K562 (cell line): ENCODE data around the gene NUP160. TPM values are rescaled to one million over a fixed set of nuclear protein-coding genes. Genes with fewer than 3 reads are reported as not detected.
A peak's percentile ranks its signal among the peaks of the same experiment; 100 is the strongest.

Experiments
- ASH1L ChIP-seq: fragments of 450-650 bp; IDR thresholded peaks from 2 replicates; pipeline ENCODE4 v1.6.1; 2018; ENCODE audit warnings: borderline replicate concordance, mild to moderate bottlenecking, low read depth; ENCODE audit not compliant: partially characterized antibody
- MED1 ChIP-seq: sonication (generic); formaldehyde crosslinking; IDR thresholded peaks from 2 replicates; pipeline ENCODE4 v1.8.1; 2023; ENCODE audit warnings: missing genetic modification reagents, borderline replicate concordance
- SIN3B ChIP-seq: fragments of 450-650 bp; IDR thresholded peaks from 2 replicates; pipeline ENCODE4 v1.6.1; 2017; ENCODE audit warnings: low read depth, mild to moderate bottlenecking, moderate library complexity
- SLC30A9 ChIP-seq: fragments of 250-450 bp; sonication (Bioruptor Pico); IDR thresholded peaks from 2 replicates; pipeline ENCODE4 v1.8.0; 2022; ENCODE audit warnings: mild to moderate bottlenecking, moderate library complexity
- SRSF7 ChIP-seq: fragments of 200-400 bp; formaldehyde crosslinking; optimal IDR thresholded peaks from 2 replicates; pipeline ENCODE3; 2017; ENCODE audit warnings: mild to moderate bottlenecking, low read depth, low read length
- ZNF408 ChIP-seq: fragments of 250-450 bp; sonication (Bioruptor Pico); IDR thresholded peaks from 2 replicates; pipeline ENCODE4 v1.4.0; 2020; ENCODE audit warnings: low read depth, mild to moderate bottlenecking, moderate library complexity
- polyA plus RNA-seq, 8 experiments: library from polyadenylated mRNA; depleted of rRNA in 4 of 8; stranded (reverse) in 5 of 8; unstranded in 3 of 8; fragments of >200 nt; fragmentation: Nextera tagmentation in 2 of 8; fragmentation: Illumina TruSeq in 1 of 8; extraction: Ambion mirVana in 2 of 8; extraction: Trizol in 1 of 8; gene quantifications; 2 replicates each; pipeline versions ENCODE4 v1.2.1 to v1.2.3, GENCODE V29; 2011 to 2014; ENCODE audit warnings: inconsistent platforms in 1 of 8, missing spikeins in 1 of 8
- total RNA-seq, 7 experiments: library from RNA; depleted of rRNA in 6 of 7; stranded (reverse); fragments of >200 nt in 6 of 7; fragmentation: Illumina TruSeq in 2 of 7; extraction: Trizol in 2 of 7; gene quantifications; 2 replicates each; pipeline versions ENCODE4 v1.2.1 to v1.2.3, GENCODE V29; 2011 to 2021; ENCODE audit warnings: low replicate concordance in 1 of 7
- TF ChIP-seq, protein P1 (sequence below): sonication (generic); formaldehyde crosslinking; IDR thresholded peaks from 2 replicates; pipeline ENCODE4 v1.8.1; 2023; ENCODE audit warnings: missing genetic modification reagents, mild to moderate bottlenecking, borderline replicate concordance
- TF ChIP-seq, protein P2 (sequence below): fragments of 250-450 bp; sonication (Bioruptor Pico); IDR thresholded peaks from 2 replicates; pipeline ENCODE4 v1.8.0; 2021; ENCODE audit warnings: moderate library complexity, mild to moderate bottlenecking, inconsistent platforms
- TF ChIP-seq, protein P3 (sequence below): fragments of 250-450 bp; sonication (Bioruptor Pico); IDR thresholded peaks from 2 replicates; pipeline ENCODE4 v1.5.0; 2021; ENCODE audit warnings: mild to moderate bottlenecking, borderline replicate concordance
- TF ChIP-seq, protein P4 (sequence below), 3 experiments: IDR thresholded peaks in 2 of 3; conservative IDR thresholded peaks in 1 of 3; 2 replicates each; pipeline ENCODE4 v1.5.1; 2011 to 2012; ENCODE audit warnings: low read length in 3 of 3, mild to moderate bottlenecking in 3 of 3, control low read depth in 2 of 3, improper control_type of control experiment in 1 of 3, inconsistent platforms in 1 of 3, low read depth in 1 of 3, mixed read lengths in 1 of 3, moderate library complexity in 1 of 3; ENCODE audit not compliant: insufficient read depth in 2 of 3

NUP160 gene
- total and polyA plus RNA-seq, 9 of the 15 experiments (the other 6 are each of a cell fraction or from before 2014, with no cell fraction given) = 41.5 to 112 (median 65.0) TPM

DNA sequence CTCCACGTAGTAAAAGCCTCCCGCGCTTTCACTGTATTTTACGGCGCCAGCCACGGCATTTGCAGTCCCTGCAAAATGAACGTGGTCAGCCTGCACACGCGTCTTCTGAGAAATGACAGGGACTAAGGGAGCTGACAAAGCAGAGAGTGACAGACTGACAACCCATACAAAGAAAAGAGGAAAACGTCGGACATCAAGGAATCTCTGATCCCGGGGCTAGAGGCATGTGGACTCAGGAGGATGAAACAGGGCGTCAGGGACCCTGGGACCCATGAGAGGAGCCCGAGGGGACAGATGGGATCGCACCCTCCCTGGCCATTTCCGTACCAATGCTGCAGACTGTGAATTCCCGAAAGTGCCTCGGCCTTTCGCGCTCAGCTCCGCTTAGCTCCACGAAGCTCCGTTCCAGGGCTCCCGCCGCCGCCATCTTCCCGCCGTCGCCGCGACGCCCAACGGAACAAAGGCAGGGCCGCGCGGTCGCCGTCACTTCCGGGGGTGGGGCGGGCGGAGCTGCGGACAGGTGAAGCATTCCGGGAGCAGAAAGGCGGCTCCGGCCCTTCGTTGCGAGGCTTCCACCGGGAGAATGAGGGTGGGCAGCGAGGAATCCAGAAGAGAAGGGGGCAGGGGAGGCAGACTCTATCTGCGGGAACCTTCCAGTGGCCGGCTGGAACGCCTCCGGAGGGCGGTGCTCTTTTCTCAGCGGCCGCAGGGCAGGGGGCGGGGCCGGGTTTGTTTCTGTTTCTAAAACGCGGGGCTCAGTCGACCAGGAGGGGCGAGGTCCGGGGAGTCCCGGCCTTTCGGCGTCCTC, at the start of gene NUP160 (continued):
- TF ChIP-seq, protein P1, sequence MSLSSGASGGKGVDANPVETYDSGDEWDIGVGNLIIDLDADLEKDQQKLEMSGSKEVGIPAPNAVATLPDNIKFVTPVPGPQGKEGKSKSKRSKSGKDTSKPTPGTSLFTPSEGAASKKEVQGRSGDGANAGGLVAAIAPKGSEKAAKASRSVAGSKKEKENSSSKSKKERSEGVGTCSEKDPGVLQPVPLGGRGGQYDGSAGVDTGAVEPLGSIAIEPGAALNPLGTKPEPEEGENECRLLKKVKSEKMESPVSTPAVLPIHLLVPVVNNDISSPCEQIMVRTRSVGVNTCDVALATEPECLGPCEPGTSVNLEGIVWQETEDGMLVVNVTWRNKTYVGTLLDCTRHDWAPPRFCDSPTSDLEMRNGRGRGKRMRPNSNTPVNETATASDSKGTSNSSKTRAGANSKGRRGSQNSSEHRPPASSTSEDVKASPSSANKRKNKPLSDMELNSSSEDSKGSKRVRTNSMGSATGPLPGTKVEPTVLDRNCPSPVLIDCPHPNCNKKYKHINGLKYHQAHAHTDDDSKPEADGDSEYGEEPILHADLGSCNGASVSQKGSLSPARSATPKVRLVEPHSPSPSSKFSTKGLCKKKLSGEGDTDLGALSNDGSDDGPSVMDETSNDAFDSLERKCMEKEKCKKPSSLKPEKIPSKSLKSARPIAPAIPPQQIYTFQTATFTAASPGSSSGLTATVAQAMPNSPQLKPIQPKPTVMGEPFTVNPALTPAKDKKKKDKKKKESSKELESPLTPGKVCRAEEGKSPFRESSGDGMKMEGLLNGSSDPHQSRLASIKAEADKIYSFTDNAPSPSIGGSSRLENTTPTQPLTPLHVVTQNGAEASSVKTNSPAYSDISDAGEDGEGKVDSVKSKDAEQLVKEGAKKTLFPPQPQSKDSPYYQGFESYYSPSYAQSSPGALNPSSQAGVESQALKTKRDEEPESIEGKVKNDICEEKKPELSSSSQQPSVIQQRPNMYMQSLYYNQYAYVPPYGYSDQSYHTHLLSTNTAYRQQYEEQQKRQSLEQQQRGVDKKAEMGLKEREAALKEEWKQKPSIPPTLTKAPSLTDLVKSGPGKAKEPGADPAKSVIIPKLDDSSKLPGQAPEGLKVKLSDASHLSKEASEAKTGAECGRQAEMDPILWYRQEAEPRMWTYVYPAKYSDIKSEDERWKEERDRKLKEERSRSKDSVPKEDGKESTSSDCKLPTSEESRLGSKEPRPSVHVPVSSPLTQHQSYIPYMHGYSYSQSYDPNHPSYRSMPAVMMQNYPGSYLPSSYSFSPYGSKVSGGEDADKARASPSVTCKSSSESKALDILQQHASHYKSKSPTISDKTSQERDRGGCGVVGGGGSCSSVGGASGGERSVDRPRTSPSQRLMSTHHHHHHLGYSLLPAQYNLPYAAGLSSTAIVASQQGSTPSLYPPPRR (CRISPR knock-in tag) = no peak
- TF ChIP-seq SRSF7 = no peak
- TF ChIP-seq, protein P2, sequence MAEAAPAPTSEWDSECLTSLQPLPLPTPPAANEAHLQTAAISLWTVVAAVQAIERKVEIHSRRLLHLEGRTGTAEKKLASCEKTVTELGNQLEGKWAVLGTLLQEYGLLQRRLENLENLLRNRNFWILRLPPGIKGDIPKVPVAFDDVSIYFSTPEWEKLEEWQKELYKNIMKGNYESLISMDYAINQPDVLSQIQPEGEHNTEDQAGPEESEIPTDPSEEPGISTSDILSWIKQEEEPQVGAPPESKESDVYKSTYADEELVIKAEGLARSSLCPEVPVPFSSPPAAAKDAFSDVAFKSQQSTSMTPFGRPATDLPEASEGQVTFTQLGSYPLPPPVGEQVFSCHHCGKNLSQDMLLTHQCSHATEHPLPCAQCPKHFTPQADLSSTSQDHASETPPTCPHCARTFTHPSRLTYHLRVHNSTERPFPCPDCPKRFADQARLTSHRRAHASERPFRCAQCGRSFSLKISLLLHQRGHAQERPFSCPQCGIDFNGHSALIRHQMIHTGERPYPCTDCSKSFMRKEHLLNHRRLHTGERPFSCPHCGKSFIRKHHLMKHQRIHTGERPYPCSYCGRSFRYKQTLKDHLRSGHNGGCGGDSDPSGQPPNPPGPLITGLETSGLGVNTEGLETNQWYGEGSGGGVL (CRISPR knock-in tag) = no peak
- TF ChIP-seq ZNF408 (CRISPR knock-in tag) = no peak
- TF ChIP-seq SLC30A9 = no peak
- TF ChIP-seq MED1 (CRISPR knock-in tag) = no peak
- TF ChIP-seq, protein P3, sequence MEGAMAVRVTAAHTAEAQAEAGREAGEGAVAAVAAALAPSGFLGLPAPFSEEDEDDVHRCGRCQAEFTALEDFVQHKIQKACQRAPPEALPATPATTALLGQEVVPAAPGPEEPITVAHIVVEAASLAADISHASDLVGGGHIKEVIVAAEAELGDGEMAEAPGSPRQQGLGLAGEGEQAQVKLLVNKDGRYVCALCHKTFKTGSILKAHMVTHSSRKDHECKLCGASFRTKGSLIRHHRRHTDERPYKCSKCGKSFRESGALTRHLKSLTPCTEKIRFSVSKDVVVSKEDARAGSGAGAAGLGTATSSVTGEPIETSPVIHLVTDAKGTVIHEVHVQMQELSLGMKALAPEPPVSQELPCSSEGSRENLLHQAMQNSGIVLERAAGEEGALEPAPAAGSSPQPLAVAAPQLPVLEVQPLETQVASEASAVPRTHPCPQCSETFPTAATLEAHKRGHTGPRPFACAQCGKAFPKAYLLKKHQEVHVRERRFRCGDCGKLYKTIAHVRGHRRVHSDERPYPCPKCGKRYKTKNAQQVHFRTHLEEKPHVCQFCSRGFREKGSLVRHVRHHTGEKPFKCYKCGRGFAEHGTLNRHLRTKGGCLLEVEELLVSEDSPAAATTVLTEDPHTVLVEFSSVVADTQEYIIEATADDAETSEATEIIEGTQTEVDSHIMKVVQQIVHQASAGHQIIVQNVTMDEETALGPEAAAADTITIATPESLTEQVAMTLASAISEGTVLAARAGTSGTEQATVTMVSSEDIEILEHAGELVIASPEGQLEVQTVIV (CRISPR knock-in tag) = 0 out of 2 replicates have a peak, but pooled peaks have one; percentile 76
- TF ChIP-seq SIN3B = peak; percentile 99
- no peak for TF ChIP-seq ASH1L
- TF ChIP-seq, protein P4, sequence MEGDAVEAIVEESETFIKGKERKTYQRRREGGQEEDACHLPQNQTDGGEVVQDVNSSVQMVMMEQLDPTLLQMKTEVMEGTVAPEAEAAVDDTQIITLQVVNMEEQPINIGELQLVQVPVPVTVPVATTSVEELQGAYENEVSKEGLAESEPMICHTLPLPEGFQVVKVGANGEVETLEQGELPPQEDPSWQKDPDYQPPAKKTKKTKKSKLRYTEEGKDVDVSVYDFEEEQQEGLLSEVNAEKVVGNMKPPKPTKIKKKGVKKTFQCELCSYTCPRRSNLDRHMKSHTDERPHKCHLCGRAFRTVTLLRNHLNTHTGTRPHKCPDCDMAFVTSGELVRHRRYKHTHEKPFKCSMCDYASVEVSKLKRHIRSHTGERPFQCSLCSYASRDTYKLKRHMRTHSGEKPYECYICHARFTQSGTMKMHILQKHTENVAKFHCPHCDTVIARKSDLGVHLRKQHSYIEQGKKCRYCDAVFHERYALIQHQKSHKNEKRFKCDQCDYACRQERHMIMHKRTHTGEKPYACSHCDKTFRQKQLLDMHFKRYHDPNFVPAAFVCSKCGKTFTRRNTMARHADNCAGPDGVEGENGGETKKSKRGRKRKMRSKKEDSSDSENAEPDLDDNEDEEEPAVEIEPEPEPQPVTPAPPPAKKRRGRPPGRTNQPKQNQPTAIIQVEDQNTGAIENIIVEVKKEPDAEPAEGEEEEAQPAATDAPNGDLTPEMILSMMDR (IDR thresholded peaks at IDR 0.05 in 2 of 3, conservative IDR thresholded peaks at IDR 0.05 in 1 of 3; ENCODE audit: insufficient read depth in 2 of 3, low read depth in 1 of 3, low read length in 3 of 3) = peak in 2 of 3 experiments; percentile 17 to 44; a peak in 1 of 6 replicates
